HEK293 (cell line): ENCODE data around the gene GNAI2.
A peak's percentile ranks its signal among the peaks of the same experiment; 100 is the strongest.

ENCODE experiments used
- CTCF ChIA-PET: fragments of 350-600 bp; formaldehyde crosslinking; extraction: SDS; loops from one replicate; lab custom pipeline; 2021; ENCODE audit warnings: antibody characterized with exemption; lab: Yijun Ruan, JAX
- POLR2A ChIA-PET: fragments of 300-600 bp; formaldehyde crosslinking; extraction: SDS; loops from one replicate; lab custom pipeline; 2020; ENCODE audit warnings: antibody characterized with exemption, inconsistent platforms; lab: Yijun Ruan, JAX
- H3K27ac ChIP-seq: fragments of 200-500 bp; sonication (Bioruptor generic); 2 replicates; pipeline ENCODE4 v1.5.1; 2014; ENCODE audit warnings: low read depth, low read length, control low read depth, inconsistent platforms; ENCODE audit errors: extremely low read depth
- H3K36me3 ChIP-seq, 2 experiments: fragments of 200-500 bp in 1 of 2; sonication (Bioruptor generic) in 1 of 2; 1 replicate in 1 of 2; 2 replicates in 1 of 2; pipeline ENCODE4 v1.5.1; 2014 to 2017; ENCODE audit warnings: inconsistent platforms in 2 of 2, low read length in 2 of 2; ENCODE audit not compliant: control insufficient read depth in 2 of 2, insufficient read depth in 1 of 2
- H3K4me1 ChIP-seq: fragments of 200-500 bp; sonication (Bioruptor generic); 2 replicates; pipeline ENCODE4 v1.5.1; 2014; ENCODE audit warnings: mild to moderate bottlenecking, low read length, inconsistent platforms; ENCODE audit not compliant: control insufficient read depth, insufficient read depth
- H3K4me3 ChIP-seq: 2 replicates; pipeline ENCODE4 v1.5.1; 2011; ENCODE audit warnings: low read depth, mild to moderate bottlenecking, control low read depth, low read length, moderate library complexity
- H3K9me3 ChIP-seq: fragments of 200-500 bp; sonication (Bioruptor generic); 2 replicates; pipeline ENCODE4 v1.5.1; 2014; ENCODE audit warnings: low read depth, low read length, inconsistent platforms; ENCODE audit not compliant: control insufficient read depth, insufficient read depth
- ATF2 ChIP-seq: fragments of 450-650 bp; formaldehyde crosslinking; IDR thresholded peaks from 2 replicates; pipeline ENCODE4 v1.5.1; 2016; ENCODE audit warnings: missing biosample characterization, missing genetic modification characterization, low read depth
- HOXD13 ChIP-seq: sonication (generic); formaldehyde crosslinking; IDR thresholded peaks from 2 replicates; pipeline ENCODE4 v1.8.0; 2022; ENCODE audit warnings: missing genetic modification reagents, borderline replicate concordance
- KLF8 ChIP-seq: fragments of 450-650 bp; formaldehyde crosslinking; IDR thresholded peaks from 2 replicates; pipeline ENCODE4 v1.5.1; 2016; ENCODE audit warnings: missing biosample characterization, missing genetic modification characterization
- WT1 ChIP-seq: fragments of 450-650 bp; formaldehyde crosslinking; IDR thresholded peaks from 2 replicates; pipeline ENCODE4 v1.5.1; 2016; ENCODE audit warnings: missing biosample characterization, missing genetic modification characterization
- YY1 ChIP-seq: fragments of 450-650 bp; formaldehyde crosslinking; IDR thresholded peaks from 2 replicates; pipeline ENCODE4 v1.5.1; 2018; ENCODE audit warnings: missing biosample characterization, missing genetic modification characterization
- YY2 ChIP-seq: fragments of 450-650 bp; formaldehyde crosslinking; IDR thresholded peaks from 2 replicates; pipeline ENCODE4 v1.5.1; 2016; ENCODE audit warnings: missing biosample characterization, missing genetic modification characterization
- ZBTB17 ChIP-seq: fragments of 450-650 bp; formaldehyde crosslinking; IDR thresholded peaks from 2 replicates; pipeline ENCODE4 v1.5.1; 2016; ENCODE audit warnings: missing biosample characterization, missing genetic modification characterization
- ZIC2 ChIP-seq: fragments of 450-650 bp; formaldehyde crosslinking; IDR thresholded peaks from 2 replicates; pipeline ENCODE4 v1.5.1; 2016; ENCODE audit warnings: missing biosample characterization, missing genetic modification characterization
- ZNF138 ChIP-seq: fragments of 450-650 bp; formaldehyde crosslinking; IDR thresholded peaks from 2 replicates; pipeline ENCODE4 v1.5.1; 2016; ENCODE audit warnings: missing biosample characterization, missing genetic modification characterization, borderline replicate concordance
- ZNF155 ChIP-seq: fragments of 450-650 bp; formaldehyde crosslinking; IDR thresholded peaks from 2 replicates; pipeline ENCODE4 v1.5.1; 2016; ENCODE audit warnings: missing biosample characterization, missing genetic modification characterization
- ZNF16 ChIP-seq: fragments of 450-650 bp; formaldehyde crosslinking; IDR thresholded peaks from 2 replicates; pipeline ENCODE4 v1.5.1; 2016; ENCODE audit warnings: low read depth, missing biosample characterization, missing genetic modification characterization
- ZNF175 ChIP-seq: fragments of 450-650 bp; formaldehyde crosslinking; IDR thresholded peaks from 2 replicates; pipeline ENCODE4 v1.5.1; 2016; ENCODE audit warnings: missing biosample characterization, missing genetic modification characterization
- ZNF248 ChIP-seq: fragments of 450-650 bp; formaldehyde crosslinking; IDR thresholded peaks from 2 replicates; pipeline ENCODE4 v1.5.1; 2017; ENCODE audit warnings: missing biosample characterization, missing genetic modification characterization
- ZNF341 ChIP-seq: fragments of 450-650 bp; formaldehyde crosslinking; IDR thresholded peaks from 2 replicates; pipeline ENCODE4; 2016; ENCODE audit warnings: low read depth, missing biosample characterization, missing genetic modification characterization
- ZNF350 ChIP-seq: fragments of 450-650 bp; formaldehyde crosslinking; IDR thresholded peaks from 2 replicates; pipeline ENCODE4 v1.5.0; 2017; ENCODE audit warnings: missing biosample characterization, mild to moderate bottlenecking, missing genetic modification characterization
- ZNF561 ChIP-seq: fragments of 450-650 bp; IDR thresholded peaks from 2 replicates; pipeline ENCODE4 v1.5.1; 2018; ENCODE audit warnings: missing biosample characterization, missing genetic modification characterization, borderline replicate concordance
- ZNF596 ChIP-seq: fragments of 450-650 bp; IDR thresholded peaks from 2 replicates; pipeline ENCODE4 v1.5.0; 2018; ENCODE audit warnings: missing biosample characterization, mild to moderate bottlenecking, missing genetic modification characterization, moderate library complexity
- ZNF768 ChIP-seq: fragments of 450-650 bp; formaldehyde crosslinking; IDR thresholded peaks from 2 replicates; pipeline ENCODE4 v1.5.1; 2018; ENCODE audit warnings: missing biosample characterization, mild to moderate bottlenecking, missing genetic modification characterization
- ZSCAN16 ChIP-seq: fragments of 450-650 bp; formaldehyde crosslinking; IDR thresholded peaks from 2 replicates; pipeline ENCODE4 v1.5.1; 2016; ENCODE audit warnings: missing biosample characterization, missing genetic modification characterization
- ZXDB ChIP-seq: fragments of 450-650 bp; formaldehyde crosslinking; IDR thresholded peaks from 2 replicates; pipeline ENCODE4 v1.5.1; 2016; ENCODE audit warnings: missing biosample characterization, missing genetic modification characterization
- TF ChIP-seq, protein P1 (sequence below): fragments of 450-650 bp; formaldehyde crosslinking; IDR thresholded peaks from 2 replicates; pipeline ENCODE4 v1.5.1; 2016; ENCODE audit warnings: missing biosample characterization, missing genetic modification characterization

The GNAI2 gene

DNA sequence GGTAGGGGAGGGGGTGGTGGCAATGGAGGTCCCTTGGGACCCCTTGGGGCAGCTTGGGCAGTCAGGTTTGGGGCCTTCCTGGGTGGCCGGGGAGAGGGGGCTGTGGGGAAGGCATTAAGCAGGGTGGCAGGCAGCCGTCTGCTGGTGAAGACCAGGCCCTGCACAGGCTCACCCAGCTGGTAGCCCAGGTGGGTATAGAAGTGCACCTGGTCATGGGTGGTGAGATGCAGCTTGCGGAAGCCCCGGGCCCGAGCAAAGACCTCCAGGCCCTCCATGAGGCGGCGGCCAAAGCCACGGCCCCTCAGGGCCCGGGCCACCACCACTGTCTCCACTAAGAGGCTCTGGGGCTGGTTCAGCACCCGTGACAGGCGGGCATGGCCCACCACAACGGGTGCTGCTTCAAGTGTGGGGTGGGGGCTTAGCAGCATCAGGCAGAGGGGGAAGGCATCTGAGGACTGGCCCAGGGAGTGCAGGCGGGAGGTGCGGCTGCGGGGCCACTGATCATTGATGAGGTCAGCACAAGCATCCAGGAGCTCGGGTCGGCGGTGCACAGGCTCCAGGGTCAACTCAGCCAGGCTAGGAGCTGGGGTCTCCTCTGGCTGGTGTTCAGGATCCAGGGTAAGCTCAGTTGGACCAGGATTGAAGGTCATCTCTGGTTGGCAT is 60.8 kb downstream of the GNAI2 start (continued):
- TF ChIP-seq ATF2 (no peak), KLF8 (no peak), ZNF248 (tag by site-specific recombination) (no peak), ZXDB (no peak), ZBTB17 (tag by site-specific recombination) (no peak), ZNF138 (no peak), YY1 (no peak)
- TF ChIP-seq, protein P1, sequence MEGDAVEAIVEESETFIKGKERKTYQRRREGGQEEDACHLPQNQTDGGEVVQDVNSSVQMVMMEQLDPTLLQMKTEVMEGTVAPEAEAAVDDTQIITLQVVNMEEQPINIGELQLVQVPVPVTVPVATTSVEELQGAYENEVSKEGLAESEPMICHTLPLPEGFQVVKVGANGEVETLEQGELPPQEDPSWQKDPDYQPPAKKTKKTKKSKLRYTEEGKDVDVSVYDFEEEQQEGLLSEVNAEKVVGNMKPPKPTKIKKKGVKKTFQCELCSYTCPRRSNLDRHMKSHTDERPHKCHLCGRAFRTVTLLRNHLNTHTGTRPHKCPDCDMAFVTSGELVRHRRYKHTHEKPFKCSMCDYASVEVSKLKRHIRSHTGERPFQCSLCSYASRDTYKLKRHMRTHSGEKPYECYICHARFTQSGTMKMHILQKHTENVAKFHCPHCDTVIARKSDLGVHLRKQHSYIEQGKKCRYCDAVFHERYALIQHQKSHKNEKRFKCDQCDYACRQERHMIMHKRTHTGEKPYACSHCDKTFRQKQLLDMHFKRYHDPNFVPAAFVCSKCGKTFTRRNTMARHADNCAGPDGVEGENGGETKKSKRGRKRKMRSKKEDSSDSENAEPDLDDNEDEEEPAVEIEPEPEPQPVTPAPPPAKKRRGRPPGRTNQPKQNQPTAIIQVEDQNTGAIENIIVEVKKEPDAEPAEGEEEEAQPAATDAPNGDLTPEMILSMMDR (tag by site-specific recombination): no peak
- TF ChIP-seq, all 188 proteins: peak for 0

DNA sequence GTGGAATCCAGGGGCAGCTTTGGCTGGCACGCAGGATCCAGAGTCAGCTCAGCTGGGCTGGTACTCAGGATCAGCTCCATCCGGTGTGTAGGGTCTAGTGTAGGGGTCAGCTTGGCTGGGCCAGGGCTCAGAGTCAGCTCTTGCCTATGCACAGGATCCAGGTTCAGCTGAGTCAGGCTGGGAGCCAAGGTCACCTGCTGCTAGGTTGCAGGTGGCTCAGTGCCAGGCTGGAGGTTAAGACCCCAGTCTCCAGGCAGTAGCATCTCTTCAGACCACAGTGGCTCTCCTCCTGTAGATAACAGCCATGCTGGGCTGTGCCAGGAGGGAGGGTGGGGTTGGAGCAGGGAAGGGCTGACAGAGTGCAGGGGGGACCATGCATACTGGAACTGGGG is 61.4 kb downstream of the GNAI2 start:
- Histone ChIP-seq H3K4me3 (no peak overlapping the region), H3K36me3 (peaks cover 0 to 4% of the 10 kb centered on the region in 2 experiments; a peak in 1 of 3 replicates), H3K4me1 (no peaks in the 10 kb centered on the region), H3K27ac (no peak overlapping the region), H3K9me3 (no peaks in the 10 kb centered on the region)
- ChIA-PET CTCF (interaction anchor here (0.9 to 1.8 kb wide), 2 partner anchors 24 to 25 kb away, joined by 3 to 7 read pairs; partner anchors contain the start of gene HYAL2), POLR2A (interaction anchor here (0.9 kb wide), 1 partner anchor 13 kb away, joined by 8 read pairs; no protein-coding TSS in a partner anchor)
- TF ChIP-seq ZNF596 (no peak), ZNF341 (peak; percentile 31; the same call in 1 of the 2 replicates), YY1 (no peak)

- Histone ChIP-seq H3K36me3 (peaks cover 0 to 4% of the 10 kb centered on the region in 2 experiments; a peak in 1 of 3 replicates), H3K4me3 (peak overlapping the region; percentile 69), H3K9me3 (no peaks in the 10 kb centered on the region), H3K27ac (no peak overlapping the region), H3K4me1 (no peaks in the 10 kb centered on the region)
- TF ChIP-seq ZIC2 (tag by site-specific recombination) (peak; percentile 92), YY2 (tag by site-specific recombination) (no peak)
- POLR2A ChIA-PET: interaction anchor here (1.4 to 2.2 kb wide), 4 partner anchors 19 to 39 kb away, joined by 11 to 34 read pairs (median 14); partner anchors contain the start of gene TUSC2
- CTCF ChIA-PET: interaction anchor here (0.6 to 2.0 kb wide), 8 partner anchors 19 to 88 kb away, joined by 3 to 7 read pairs (median 4); partner anchors contain the start of gene HYAL2
These were observed 62.1 kb downstream of the GNAI2 start for GRCh38 chr3:50297896-50298725.

- peak within 1 kb of the TSS; percentile 69 for H3K4me3 ChIP-seq
- POLR2A ChIA-PET: interaction anchor here (0.6 to 2.2 kb wide), 17 partner anchors 9 to 270 kb away, joined by 3 to 34 read pairs (median 4); partner anchors contain the start of genes CYB561D2, GNAI2, HEMK1 and LSMEM2
- peaks cover 0 to 4% of the 10 kb centered on the region in 2 experiments; a peak in 1 of 3 replicates for H3K36me3 ChIP-seq
- no peaks in the 10 kb centered on the region for H3K9me3 ChIP-seq
- CTCF ChIA-PET: interaction anchor here (0.6 to 2.0 kb wide), 9 partner anchors 18 to 89 kb away, joined by 3 to 7 read pairs (median 4); partner anchors contain the start of gene HYAL2
- no peaks in the 10 kb centered on the region for H3K4me1 ChIP-seq
- peak within 1 kb of the TSS; percentile 56 for H3K27ac ChIP-seq
- TF ChIP-seq ZNF155 (tag by site-specific recombination): no peak
- no peak for TF ChIP-seq HOXD13
- no peak for TF ChIP-seq ZNF16 (tag by site-specific recombination)
- no peak for TF ChIP-seq ZNF350 (tag by site-specific recombination)
- no peak for TF ChIP-seq ZNF175
- TF ChIP-seq ZSCAN16 (tag by site-specific recombination): no peak
- TF ChIP-seq ZNF561 (tag by site-specific recombination): peak; percentile 66; the same call in 1 of the 2 replicates
- TF ChIP-seq WT1 (tag by site-specific recombination): no peak
- no peak for TF ChIP-seq ZNF768 (tag by site-specific recombination)
These were observed 63.0 kb downstream of the GNAI2 start, which contains the start of the genes HYAL3 and NAA80 for GRCh38 chr3:50298836-50299637. Gene HYAL3, minus strand, starts transcription at chr3:50299405. Its CDS starts 3,803 bp downstream, at chr3:50295602. Gene NAA80, minus strand, starts transcription at chr3:50299405. Its CDS starts 1,942 bp downstream, at chr3:50297463.
